Tibial nerve (tissue), 3 donors: ENCODE results near the gene SPINT2.

ENCODE experiments used
- CTCF ChIP-seq, 5 experiments: fragments of 200-600 bp in 3 of 5; fragments of 450-650 bp in 2 of 5; sonication (generic) in 3 of 5; IDR thresholded peaks; one replicate each; pipeline ENCODE4 v1.5.1; 2016 to 2019; ENCODE audit warnings: antibody characterized with exemption in 5 of 5, mild to moderate bottlenecking in 3 of 5, moderate library complexity in 2 of 5
- POLR2A ChIP-seq, 2 donors: fragments of 450-650 bp; IDR thresholded peaks; one replicate each; pipeline ENCODE4 v1.6.1; 2017; ENCODE audit warnings: antibody characterized with exemption in 2 of 2, mild to moderate bottlenecking in 2 of 2, moderate library complexity in 2 of 2

GRCh38 chr19:38304866-38305429 is 40.6 kb downstream of the SPINT2 start:
- TF ChIP-seq CTCF (IDR thresholded peaks at IDR 0.05) (no peak), POLR2A (IDR thresholded peaks at IDR 0.05) (peak in 1 of 2 donors; percentile 26)
